K562 (cell line): ENCODE measurements around the gene HOXB6. TPM values are rescaled to one million over a fixed set of nuclear protein-coding genes. Genes with fewer than 3 reads are reported as not detected.

Source experiments
- ATAC-seq: fragments of 200-7000 bp; cut with Tn5 transposase; 3 replicates; pipeline ENCODE4 v1.9.1; 2020; ENCODE audit warnings: moderate library complexity
- BruUV-seq: library from RNA; stranded (reverse); fragments of 400-500 nt; replicated peaks from 2 replicates; lab custom pipeline; 2021; lab: Mats Ljungman, UMichigan
- CTCF ChIA-PET: fragments of 300-600 bp; formaldehyde crosslinking; extraction: SDS; loops from one replicate; lab custom pipeline; 2021; ENCODE audit warnings: low intra/inter-chr PET ratio; lab: Yijun Ruan, JAX
- POLR2A ChIA-PET: fragments of 300-600, 350-650 bp; sonication (Branson Sonifier 250); formaldehyde crosslinking; extraction: SDS; loops from one replicate; lab custom pipeline; 2021; ENCODE audit warnings: antibody characterized with exemption, inconsistent platforms; lab: Yijun Ruan, JAX
- DNase-seq, 4 experiments: peaks; one replicate each; pipeline versions ENCODE4 v3.0.0 to v3.0.0-alpha.2; 2011 to 2018; ENCODE audit warnings: low spot score in 3 of 4, mixed read lengths in 3 of 4; ENCODE audit errors: extremely low read depth in 1 of 4
- FAIRE-seq: peaks from 2 replicates; lab custom pipeline; 2011; peaks lifted over from hg19 to GRCh38; lab: Jason Lieb, UNC
- H2AFZ ChIP-seq: 2 replicates; pipeline ENCODE4 v1.6.0; 2011; ENCODE audit warnings: low read depth, low read length, control low read depth, inconsistent platforms
- H3K27ac ChIP-seq: fragments of 200-600 bp; 3 replicates; pipeline ENCODE4 v1.8.0; 2011; ENCODE audit warnings: low read depth, mild to moderate bottlenecking, control low read depth, inconsistent platforms, low read length, moderate library complexity, mixed read lengths; ENCODE audit errors: extremely low read depth
- H3K27me3 ChIP-seq, 2 experiments: fragments of 300-600 bp in 1 of 2; 2 replicates in 1 of 2; 3 replicates in 1 of 2; pipeline versions ENCODE4 v1.6.0 to v1.8.0; 2011; ENCODE audit warnings: inconsistent platforms in 2 of 2, low read length in 2 of 2, mild to moderate bottlenecking in 1 of 2, mixed read lengths in 1 of 2, moderate library complexity in 1 of 2; ENCODE audit not compliant: control insufficient read depth in 2 of 2, insufficient read depth in 2 of 2
- H3K36me3 ChIP-seq: fragments of 300-600 bp; 3 replicates; pipeline ENCODE4 v1.8.0; 2011; ENCODE audit warnings: mild to moderate bottlenecking, low read length, inconsistent platforms; ENCODE audit not compliant: control insufficient read depth, insufficient read depth
- H3K4me1 ChIP-seq, 2 experiments: fragments of 200-600 bp in 1 of 2; replicated peaks in 1 of 2; 2 replicates in 1 of 2; 3 replicates in 1 of 2; pipeline versions ENCODE4 v1.5.1 to v1.8.0; 2011; ENCODE audit warnings: inconsistent platforms in 2 of 2, low read length in 2 of 2, mild to moderate bottlenecking in 1 of 2, mixed read lengths in 1 of 2, moderate library complexity in 1 of 2; ENCODE audit not compliant: control insufficient read depth in 2 of 2, insufficient read depth in 2 of 2
- H3K4me2 ChIP-seq: 2 replicates; pipeline ENCODE4 v1.6.1; 2011; ENCODE audit warnings: low read length, control low read depth, inconsistent platforms, mixed read lengths; ENCODE audit not compliant: insufficient read depth
- H3K4me3 ChIP-seq: fragments of 200-600 bp; sonication (generic), shearing (Covaris generic); 2 replicates; pipeline ENCODE4 v1.5.1; 2016; ENCODE audit warnings: control low read depth, inconsistent platforms
- H3K79me2 ChIP-seq: fragments of 200-600 bp; 3 replicates; pipeline ENCODE4 v1.8.0; 2011; ENCODE audit warnings: low read length, inconsistent platforms; ENCODE audit not compliant: control insufficient read depth, insufficient read depth
- H3K9ac ChIP-seq, 2 experiments: 2 replicates each; pipeline versions ENCODE4 v1.6.0 to v1.6.1; 2011; ENCODE audit warnings: low read depth in 2 of 2, low read length in 2 of 2, control low read depth in 1 of 2, inconsistent platforms in 1 of 2, mild to moderate bottlenecking in 1 of 2, mixed read lengths in 1 of 2; ENCODE audit not compliant: insufficient read depth in 1 of 2
- H3K9me1 ChIP-seq: one replicate; pipeline ENCODE4 v1.6.0; 2011; ENCODE audit warnings: inconsistent platforms, mild to moderate bottlenecking, low read length, moderate library complexity; ENCODE audit not compliant: control insufficient read depth, insufficient read depth
- H3K9me3 ChIP-seq: replicated peaks from 2 replicates; pipeline ENCODE4 v1.5.1; 2011; ENCODE audit warnings: low read depth, low read length, inconsistent platforms; ENCODE audit not compliant: control insufficient read depth, insufficient read depth
- H4K20me1 ChIP-seq: replicated peaks from 2 replicates; pipeline ENCODE4 v1.6.1; 2011; ENCODE audit warnings: low read length, inconsistent platforms, mixed read lengths; ENCODE audit not compliant: control insufficient read depth, insufficient read depth
- BHLHE40 ChIP-seq: IDR thresholded peaks from 2 replicates; pipeline ENCODE4 v1.6.1; 2011; ENCODE audit warnings: low read length, improper control_type of control experiment
- FUS ChIP-seq: fragments of 200-400 bp; formaldehyde crosslinking; optimal IDR thresholded peaks from 2 replicates; pipeline ENCODE3; 2017; ENCODE audit warnings: low read depth, low read length
- RBFOX2 ChIP-seq: fragments of 200-400 bp; formaldehyde crosslinking; IDR thresholded peaks from 2 replicates; pipeline ENCODE4 v1.6.1; 2017; ENCODE audit warnings: low read depth, mild to moderate bottlenecking, low read length, moderate library complexity
- WGBS: fragments of 100-300 bp; shearing (Covaris generic); methylation state at CpG from one replicate; pipeline ENCODE4 v1.1.6; 2016; ENCODE audit warnings: low coverage, mixed read lengths; ENCODE audit not compliant: insufficient coverage; ENCODE audit errors: missing lambda C conversion rate; 5-methylcytosine and 5-hydroxymethylcytosine counted together
- in situ Hi-C: fragments of 300-500 bp; cut with MboI; formaldehyde crosslinking; loops from 4 replicates; pipeline ENCODE4 v1.15.0; 2018; ENCODE audit warnings: inconsistent platforms, mixed read lengths
- intact Hi-C: fragments of 100-400 bp; cut with micrococcal nuclease; formaldehyde crosslinking; loops from 2 replicates; pipeline ENCODE4 v1.14.2; 2022
- polyA plus RNA-seq, 8 experiments: library from polyadenylated mRNA; depleted of rRNA in 4 of 8; stranded (reverse) in 5 of 8; unstranded in 3 of 8; fragments of >200 nt; fragmentation: Nextera tagmentation in 2 of 8; fragmentation: Illumina TruSeq in 1 of 8; extraction: Ambion mirVana in 2 of 8; extraction: Trizol in 1 of 8; gene quantifications; 2 replicates each; pipeline versions ENCODE4 v1.2.1 to v1.2.3, GENCODE V29; 2011 to 2014; ENCODE audit warnings: inconsistent platforms in 1 of 8, missing spikeins in 1 of 8
- total RNA-seq, 7 experiments: library from RNA; depleted of rRNA in 6 of 7; stranded (reverse); fragments of >200 nt in 6 of 7; fragmentation: Illumina TruSeq in 2 of 7; extraction: Trizol in 2 of 7; gene quantifications; 2 replicates each; pipeline versions ENCODE4 v1.2.1 to v1.2.3, GENCODE V29; 2011 to 2021; ENCODE audit warnings: low replicate concordance in 1 of 7
- TF ChIP-seq, protein P1 (sequence below): sonication (generic); formaldehyde crosslinking; IDR thresholded peaks from 2 replicates; pipeline ENCODE4 v1.9.0; 2022; ENCODE audit warnings: mild to moderate bottlenecking, missing genetic modification reagents
- TF ChIP-seq, protein P2 (sequence below): fragments of 250-450 bp; sonication (Bioruptor Pico); IDR thresholded peaks from 2 replicates; pipeline ENCODE4 v1.4.0; 2020; ENCODE audit warnings: mild to moderate bottlenecking, moderate library complexity
- TF ChIP-seq, protein P3 (sequence below): fragments of 450-650 bp; formaldehyde crosslinking; IDR thresholded peaks from 2 replicates; pipeline ENCODE4 v1.4.0; 2020; ENCODE audit warnings: mild to moderate bottlenecking, mixed read lengths

The HOXB6 gene
- total and polyA plus RNA-seq, 9 of the 15 experiments (the other 6 are each of a cell fraction or from before 2014, with no cell fraction given), result 1.2 to 14.8 (median 4.9) TPM

DNA sequence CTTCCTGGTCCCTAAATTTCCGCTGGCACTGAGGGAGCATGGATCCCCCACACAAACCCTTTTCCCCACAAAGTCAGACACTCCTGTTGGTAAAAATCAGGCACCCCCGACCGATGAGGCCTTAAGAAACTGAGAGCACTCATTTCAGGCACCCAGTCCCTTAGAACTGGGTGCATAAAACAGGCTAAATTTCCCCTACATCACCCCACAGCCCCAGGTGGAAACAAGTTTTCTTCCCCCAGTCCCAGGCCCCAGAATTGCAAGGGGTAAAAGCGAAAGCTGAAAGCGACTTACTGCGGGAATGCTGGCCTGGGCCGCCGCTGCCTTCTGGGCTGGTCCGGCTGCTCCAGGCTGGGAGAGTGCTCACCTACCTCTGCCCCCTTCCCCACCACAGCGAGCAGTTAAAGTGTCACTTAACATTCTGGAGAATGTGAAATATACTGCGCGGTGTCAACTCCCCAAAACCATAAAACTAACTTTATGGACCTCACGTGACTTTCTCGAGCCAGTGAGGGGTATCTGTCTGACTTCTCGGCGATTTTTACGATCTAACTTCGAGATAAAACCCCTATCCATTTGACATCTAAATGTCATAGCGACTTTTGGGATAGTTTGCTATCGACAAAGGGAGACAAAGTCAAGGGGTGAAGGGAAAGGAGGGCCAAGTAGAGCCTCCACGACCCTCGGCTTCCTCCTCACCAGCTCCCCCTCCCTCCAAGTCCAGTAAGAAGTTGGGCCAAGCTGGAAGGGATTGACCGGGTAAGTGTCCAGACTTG lies 14.8 kb downstream of the HOXB6 start, which contains the start of gene HOXB3:
Gene HOXB3, minus strand, starts transcription at position 411 of the 776 bp plus-strand sequence. CDS start 37,767 bp downstream, outside the sequence.
- in situ Hi-C loops, result loop anchor here (5.0 kb wide), 1 partner anchor 253 kb away; no protein-coding TSS in a partner anchor
- intact Hi-C loops, result no loop called here
- Histone ChIP-seq H3K4me2 (no peak within 1 kb of the TSS; the same call in 1 of the 2 replicates), H3K27me3 (no peaks in the 10 kb centered on the region), H3K4me1 (peaks cover 9 to 35% of the 10 kb centered on the region in 2 experiments; a peak in 4 of 5 replicates), H3K79me2 (0 out of 3 replicates have a peak, but pooled peaks cover 2% of the 10 kb centered on the region), H3K9me3 (no peaks in the 10 kb centered on the region), H3K9ac (peak within 1 kb of the TSS in 1 of 2 experiments; percentile 27; a peak in 1 of 4 replicates), H2AFZ (no peak within 1 kb of the TSS), H3K9me1 (no peaks in the 10 kb centered on the region), H3K4me3 (no peak within 1 kb of the TSS), H3K36me3 (no peaks in the 10 kb centered on the region), H4K20me1 (no peaks in the 10 kb centered on the region), H3K27ac (no peak within 1 kb of the TSS)
- no TSS peak for BruUV-seq
- no peak for FAIRE-seq
- ChIA-PET CTCF (interaction anchor here (0.7 to 0.9 kb wide), 2 partner anchors 12 to 254 kb away, joined by 3 read pairs; no protein-coding TSS in a partner anchor), POLR2A (interaction anchor here (1.0 to 1.7 kb wide), 5 partner anchors 9 to 254 kb away, joined by 3 to 10 read pairs (median 6); partner anchors contain the start of gene HOXB9)
- no peak for TF ChIP-seq RBFOX2
- no peak for TF ChIP-seq BHLHE40
- TF ChIP-seq, protein P1, sequence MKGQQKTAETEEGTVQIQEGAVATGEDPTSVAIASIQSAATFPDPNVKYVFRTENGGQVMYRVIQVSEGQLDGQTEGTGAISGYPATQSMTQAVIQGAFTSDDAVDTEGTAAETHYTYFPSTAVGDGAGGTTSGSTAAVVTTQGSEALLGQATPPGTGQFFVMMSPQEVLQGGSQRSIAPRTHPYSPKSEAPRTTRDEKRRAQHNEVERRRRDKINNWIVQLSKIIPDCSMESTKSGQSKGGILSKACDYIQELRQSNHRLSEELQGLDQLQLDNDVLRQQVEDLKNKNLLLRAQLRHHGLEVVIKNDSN (CRISPR knock-in tag), result peak; percentile 17; the same call in 1 of the 2 replicates
- TF ChIP-seq, protein P2, sequence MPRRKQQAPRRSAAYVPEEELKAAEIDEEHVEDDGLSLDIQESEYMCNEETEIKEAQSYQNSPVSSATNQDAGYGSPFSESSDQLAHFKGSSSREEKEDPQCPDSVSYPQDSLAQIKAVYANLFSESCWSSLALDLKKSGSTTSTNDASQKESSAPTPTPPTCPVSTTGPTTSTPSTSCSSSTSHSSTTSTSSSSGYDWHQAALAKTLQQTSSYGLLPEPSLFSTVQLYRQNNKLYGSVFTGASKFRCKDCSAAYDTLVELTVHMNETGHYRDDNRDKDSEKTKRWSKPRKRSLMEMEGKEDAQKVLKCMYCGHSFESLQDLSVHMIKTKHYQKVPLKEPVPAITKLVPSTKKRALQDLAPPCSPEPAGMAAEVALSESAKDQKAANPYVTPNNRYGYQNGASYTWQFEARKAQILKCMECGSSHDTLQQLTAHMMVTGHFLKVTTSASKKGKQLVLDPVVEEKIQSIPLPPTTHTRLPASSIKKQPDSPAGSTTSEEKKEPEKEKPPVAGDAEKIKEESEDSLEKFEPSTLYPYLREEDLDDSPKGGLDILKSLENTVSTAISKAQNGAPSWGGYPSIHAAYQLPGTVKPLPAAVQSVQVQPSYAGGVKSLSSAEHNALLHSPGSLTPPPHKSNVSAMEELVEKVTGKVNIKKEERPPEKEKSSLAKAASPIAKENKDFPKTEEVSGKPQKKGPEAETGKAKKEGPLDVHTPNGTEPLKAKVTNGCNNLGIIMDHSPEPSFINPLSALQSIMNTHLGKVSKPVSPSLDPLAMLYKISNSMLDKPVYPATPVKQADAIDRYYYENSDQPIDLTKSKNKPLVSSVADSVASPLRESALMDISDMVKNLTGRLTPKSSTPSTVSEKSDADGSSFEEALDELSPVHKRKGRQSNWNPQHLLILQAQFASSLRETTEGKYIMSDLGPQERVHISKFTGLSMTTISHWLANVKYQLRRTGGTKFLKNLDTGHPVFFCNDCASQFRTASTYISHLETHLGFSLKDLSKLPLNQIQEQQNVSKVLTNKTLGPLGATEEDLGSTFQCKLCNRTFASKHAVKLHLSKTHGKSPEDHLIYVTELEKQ (CRISPR knock-in tag), result no peak
- TF ChIP-seq FUS, result no peak
- TF ChIP-seq, protein P3, sequence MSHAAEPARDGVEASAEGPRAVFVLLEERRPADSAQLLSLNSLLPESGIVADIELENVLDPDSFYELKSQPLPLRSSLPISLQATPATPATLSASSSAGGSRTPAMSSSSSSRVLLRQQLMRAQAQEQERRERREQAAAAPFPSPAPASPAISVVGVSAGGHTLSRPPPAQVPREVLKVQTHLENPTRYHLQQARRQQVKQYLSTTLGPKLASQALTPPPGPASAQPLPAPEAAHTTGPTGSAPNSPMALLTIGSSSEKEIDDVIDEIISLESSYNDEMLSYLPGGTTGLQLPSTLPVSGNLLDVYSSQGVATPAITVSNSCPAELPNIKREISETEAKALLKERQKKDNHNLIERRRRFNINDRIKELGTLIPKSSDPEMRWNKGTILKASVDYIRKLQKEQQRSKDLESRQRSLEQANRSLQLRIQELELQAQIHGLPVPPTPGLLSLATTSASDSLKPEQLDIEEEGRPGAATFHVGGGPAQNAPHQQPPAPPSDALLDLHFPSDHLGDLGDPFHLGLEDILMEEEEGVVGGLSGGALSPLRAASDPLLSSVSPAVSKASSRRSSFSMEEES (CRISPR knock-in tag), result peak; percentile 78
- 65% methylated on average over 22 of the region's 23 CpGs for WGBS
- no peak for ATAC-seq
- DNase-seq, result no peak
